ENCODE measurements around the gene TMCC3. TPM values are rescaled to one million over a fixed set of nuclear protein-coding genes. Genes with fewer than 3 reads are reported as not detected.
A peak's percentile ranks its signal among the peaks of the same experiment; 100 is the strongest.
"Not testable (repeated sequence)": the region's sequence is repeated elsewhere in the genome, so short reads cannot be mapped to it uniquely, and the experiment has no call there.

TMCC3 gene
- total and polyA plus RNA-seq, 11 donors = 0.69 to 8.2 (median 2.9) TPM

- Histone ChIP-seq H3K4me3 (no peak overlapping the region), H3K9me3 (no peaks in the 10 kb centered on the region), H3K27ac (peak overlapping the region in 10 of 12 donors; percentile 32 to 75 (median 58)), H3K4me1 (peaks cover 0 to 34% (median 8%) of the 10 kb centered on the region in 12 donors), H3K27me3 (no peaks in the 10 kb centered on the region), H3K36me3 (no peaks in the 10 kb centered on the region)
- DNase-seq (no peak), ATAC-seq (peak in 1 of 4 donors; percentile 35)
- WGBS, 4 donors = 38 to 52% (median 43%) methylated on average over 3 of the region's 3 CpGs
- intact Hi-C loops (cut with DNase I) = no loop called here
- TF ChIP-seq CTCF (IDR thresholded peaks at IDR 0.05) = no peak
- no peak for TF ChIP-seq POLR2A (IDR thresholded peaks at IDR 0.05)
Observed at GRCh38 chr12:94594443-94594825, 55.9 kb downstream of the TMCC3 start.

DNA sequence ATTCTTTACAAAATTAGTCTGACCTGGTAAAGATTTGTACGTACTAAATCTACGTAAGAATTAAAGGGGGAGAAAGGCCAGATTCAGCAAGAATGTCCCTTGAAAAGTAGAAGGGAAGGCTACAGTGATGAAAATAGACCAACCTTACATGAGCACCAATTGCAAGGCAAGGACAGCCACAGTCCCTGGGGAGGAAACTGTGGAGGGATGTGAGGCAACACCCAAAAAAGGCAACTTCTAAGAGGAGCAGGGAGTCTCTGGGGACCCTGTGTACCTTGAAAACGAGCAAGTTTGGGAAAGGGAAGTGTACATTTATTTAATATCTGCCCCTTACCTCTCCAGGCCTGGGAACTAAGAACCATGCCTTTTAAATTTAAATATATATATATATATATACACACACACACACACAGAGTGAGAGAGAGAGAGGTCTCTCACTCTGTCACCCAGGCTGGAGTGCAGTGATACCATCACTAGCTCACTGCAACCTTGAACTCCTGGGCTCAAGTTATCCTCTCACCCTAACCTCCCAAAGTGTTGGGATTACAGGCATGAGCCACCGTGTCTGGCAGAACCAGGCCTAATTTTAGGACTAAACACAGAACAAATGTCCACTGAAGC lies 56.4 kb downstream of the TMCC3 start:
- TF ChIP-seq CTCF (IDR thresholded peaks at IDR 0.05) = no peak
- TF ChIP-seq POLR2A (IDR thresholded peaks at IDR 0.05) = no peak
- intact Hi-C loops (cut with DNase I) = no loop called here
- ATAC-seq = peak in 3 of 4 donors; percentile 46 to 78 (median 72)
- Histone ChIP-seq H3K36me3 (no peaks in the 10 kb centered on the region), H3K27me3 (no peaks in the 10 kb centered on the region), H3K4me1 (peaks cover 0 to 36% (median 8%) of the 10 kb centered on the region in 12 donors), H3K4me3 (no peak overlapping the region), H3K9me3 (no peaks in the 10 kb centered on the region), H3K27ac (peak overlapping the region in 10 of 12 donors; percentile 32 to 75 (median 58))
- 46 to 50% (median 49%) methylated on average over 4 of the region's 4 CpGs for WGBS, 4 donors
- peak in 4 of 5 donors; percentile 31 to 52 (median 50) for DNase-seq

GRCh38 chr12:94592723-94593122 lies 57.6 kb downstream of the TMCC3 start:
- DNase-seq; H3K4me3 ChIP-seq; H3K36me3 ChIP-seq; intact Hi-C loops (cut with DNase I); H3K27me3 ChIP-seq; H3K9me3 ChIP-seq; ATAC-seq: not testable (repeated sequence)
- peaks cover 0 to 44% (median 12%) of the 10 kb centered on the region in 12 donors for H3K4me1 ChIP-seq
- H3K27ac ChIP-seq = peak overlapping the region in 5 of 12 donors; percentile 22 to 75 (median 61)
- 82 to 87% (median 86%) methylated on average over 9 of the region's 9 CpGs for WGBS, 4 donors

DNA sequence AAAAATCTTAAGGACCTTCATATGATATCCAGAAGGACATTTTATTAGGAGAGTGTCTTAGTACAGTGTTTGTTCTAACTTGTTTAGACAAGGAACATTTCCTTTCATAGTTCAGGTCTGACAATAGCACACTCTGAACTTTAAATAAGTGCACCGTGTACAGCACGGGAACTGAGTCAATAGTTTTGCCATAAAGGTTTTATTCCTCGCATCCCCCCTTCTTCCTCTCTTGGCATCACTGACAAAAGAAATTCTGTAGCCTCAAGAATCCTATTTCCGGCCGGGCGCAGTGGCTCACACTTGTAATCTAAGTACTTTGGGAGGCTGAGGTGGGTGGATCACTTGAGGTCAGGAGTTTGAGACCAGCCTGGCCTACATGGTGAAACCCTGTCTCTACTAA lies 58.3 kb downstream of the TMCC3 start:
- intact Hi-C loops (cut with DNase I) = no loop called here
- 67 to 86% (median 75%) methylated on average over 6 of the region's 6 CpGs for WGBS, 4 donors
- TF ChIP-seq CTCF (IDR thresholded peaks at IDR 0.05) (no peak), POLR2A (IDR thresholded peaks at IDR 0.05) (no peak)
- Histone ChIP-seq H3K4me1 (peaks cover 0 to 49% (median 13%) of the 10 kb centered on the region in 12 donors), H3K4me3 (no peak overlapping the region), H3K27me3 (no peaks in the 10 kb centered on the region), H3K36me3 (no peaks in the 10 kb centered on the region), H3K9me3 (no peaks in the 10 kb centered on the region), H3K27ac (peak overlapping the region; percentile 2 to 75 (median 41))
- DNase-seq = peak in 1 of 5 donors; percentile 49
- ATAC-seq = peak; percentile 14 to 64 (median 38)

- Histone ChIP-seq H3K4me1 (peaks cover 0 to 59% (median 17%) of the 10 kb centered on the region in 12 donors), H3K27ac (no peak overlapping the region), H3K9me3 (no peaks in the 10 kb centered on the region), H3K27me3 (no peaks in the 10 kb centered on the region), H3K36me3 (no peaks in the 10 kb centered on the region), H3K4me3 (no peak overlapping the region)
- DNase-seq (no peak), ATAC-seq (no peak)
- TF ChIP-seq POLR2A (IDR thresholded peaks at IDR 0.05) (no peak), CTCF (IDR thresholded peaks at IDR 0.05) (no peak)
- intact Hi-C loops (cut with DNase I) = no loop called here
- 86 to 88% (median 88%) methylated on average over 8 of the region's 8 CpGs for WGBS, 4 donors
Observed at GRCh38 chr12:94590428-94590827, 59.9 kb downstream of the TMCC3 start.
